T-helper 9 cell (primary cell): ENCODE results near the gene IFI35.
"Not testable (repeated sequence)": the region's sequence is repeated elsewhere in the genome, so short reads cannot be mapped to it uniquely, and the experiment has no call there.

Experiments used
- DNase-seq: peaks from one replicate; pipeline ENCODE4 v3.0.0-alpha.2; 2020

The IFI35 gene

DNA sequence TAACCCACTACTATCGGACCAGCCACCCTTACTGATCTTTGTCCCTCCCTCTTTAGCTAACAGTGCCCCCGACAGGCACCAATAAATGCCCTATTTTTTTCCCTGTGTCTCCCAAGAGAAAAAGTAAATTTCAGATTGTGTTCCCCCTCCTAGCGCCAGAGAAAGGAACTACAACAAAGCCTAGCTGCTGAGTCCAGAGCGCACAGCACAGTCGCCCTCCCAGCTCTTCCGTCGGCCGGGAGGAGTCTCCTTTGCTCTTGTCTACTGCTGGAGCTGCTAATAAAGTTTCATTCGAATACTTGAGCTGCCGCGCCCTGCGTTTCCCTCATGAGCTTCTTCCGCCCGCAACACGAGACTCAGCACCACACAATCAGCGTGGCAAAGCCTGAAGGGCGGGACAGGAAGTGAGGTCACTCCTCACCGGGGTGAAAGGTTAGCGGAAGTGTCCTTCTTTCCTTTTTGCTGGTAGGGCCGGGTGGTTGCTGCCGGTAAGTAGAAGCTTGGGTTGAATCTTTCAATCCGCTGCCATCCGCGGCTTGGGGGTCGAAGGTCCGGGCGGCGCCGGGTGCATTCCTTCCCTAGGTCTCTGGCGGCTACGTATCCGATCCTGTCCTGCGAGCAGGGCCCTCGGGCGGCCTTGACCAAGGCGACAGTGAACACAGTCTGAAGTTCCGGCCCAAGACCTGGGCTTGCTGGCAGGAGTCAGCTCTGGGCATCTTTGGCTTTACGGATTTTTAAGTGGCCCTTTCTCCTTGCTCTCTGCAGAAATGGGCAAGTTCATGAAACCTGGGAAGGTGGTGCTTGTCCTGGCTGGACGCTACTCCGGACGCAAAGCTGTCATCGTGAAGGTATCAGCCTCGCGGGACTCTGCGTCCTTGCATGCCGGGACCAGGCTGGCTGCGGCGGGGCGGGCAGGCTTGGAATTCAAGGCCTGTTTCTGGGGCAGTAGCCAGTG, 8.3 kb upstream of the IFI35 start, which contains the start of gene RPL27:
Gene RPL27, plus strand, starts transcription at position 436 of the 955 bp plus-strand sequence. Its CDS starts 332 bp downstream, at position 768.
- DNase-seq: peak; percentile 95

DNA sequence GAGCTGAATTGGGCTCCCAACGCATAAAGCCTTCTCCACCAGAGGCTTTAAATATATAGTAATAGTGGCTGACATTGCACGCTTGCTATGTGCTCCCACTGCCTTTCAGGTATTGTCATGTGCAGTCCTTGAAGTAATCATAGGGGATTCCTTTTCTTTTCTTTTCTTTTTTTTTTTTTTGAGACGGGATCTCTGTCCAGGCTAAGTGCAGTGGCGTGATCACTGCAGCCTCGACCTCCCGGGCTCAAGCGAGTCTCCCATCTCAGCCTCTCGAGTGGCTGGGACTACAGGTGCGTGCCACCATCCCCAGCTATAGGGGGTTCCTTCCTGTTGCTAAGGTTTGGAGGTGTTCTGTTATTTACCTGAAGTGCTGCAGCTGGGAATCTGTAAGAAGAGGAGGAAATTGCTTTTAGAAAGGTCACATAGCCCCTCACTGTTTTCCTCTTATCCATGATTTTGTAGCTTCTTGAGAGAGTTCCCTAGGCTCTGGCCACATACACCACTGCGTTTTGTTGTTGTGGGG, 7.5 kb upstream of the IFI35 start:
- DNase-seq: no peak

DNA sequence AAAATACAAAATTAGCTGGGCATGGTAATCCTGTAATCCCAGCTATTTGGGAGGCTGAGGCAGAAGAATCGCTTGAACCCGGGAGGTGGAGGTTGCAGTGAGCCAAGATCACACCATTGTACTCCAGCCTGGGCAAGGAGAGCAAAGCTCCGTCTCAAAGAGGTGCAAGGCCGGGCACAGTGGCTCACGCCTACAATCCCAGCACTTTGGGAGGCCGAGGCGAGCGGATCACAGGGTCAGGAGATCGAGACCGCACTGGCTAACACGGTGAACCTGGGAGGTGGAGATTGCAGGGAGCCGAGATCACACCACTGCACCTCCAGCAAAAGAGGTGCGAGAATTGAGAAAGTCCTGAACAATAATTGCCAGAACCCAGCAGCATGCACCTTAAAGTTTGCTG, 5.7 kb upstream of the IFI35 start:
- DNase-seq: not testable (repeated sequence)

DNA sequence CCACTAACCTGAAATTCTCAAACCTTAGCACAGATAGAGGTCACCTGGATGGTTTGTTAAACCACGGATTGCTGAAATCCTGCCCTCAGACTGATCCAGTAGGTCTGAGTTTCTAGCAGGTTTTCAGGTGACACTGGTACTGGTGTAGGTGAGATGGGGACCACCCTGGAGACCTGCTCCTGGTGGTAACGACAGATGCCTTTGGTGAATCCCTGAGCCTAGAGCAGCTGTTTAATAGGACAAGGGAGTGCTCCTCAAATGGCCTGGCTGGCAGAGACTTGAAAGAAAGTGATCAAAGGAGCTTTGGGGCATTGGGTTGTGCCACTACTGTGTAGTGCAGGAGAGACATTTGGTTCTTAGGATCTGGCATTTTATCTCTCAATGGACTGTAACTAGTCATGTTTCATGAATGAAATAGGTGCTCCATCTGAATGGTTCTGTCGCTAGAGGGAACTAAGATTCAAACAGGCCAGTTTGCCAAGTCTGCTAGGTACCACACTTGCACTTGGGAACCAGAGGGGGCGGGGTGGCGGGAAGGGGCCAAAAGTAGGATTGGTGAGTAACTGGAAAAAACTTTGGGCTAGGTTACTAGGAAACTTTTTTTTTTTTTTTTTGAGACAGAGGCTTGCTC, 2.9 kb upstream of the IFI35 start:
- DNase-seq: no peak

DNA sequence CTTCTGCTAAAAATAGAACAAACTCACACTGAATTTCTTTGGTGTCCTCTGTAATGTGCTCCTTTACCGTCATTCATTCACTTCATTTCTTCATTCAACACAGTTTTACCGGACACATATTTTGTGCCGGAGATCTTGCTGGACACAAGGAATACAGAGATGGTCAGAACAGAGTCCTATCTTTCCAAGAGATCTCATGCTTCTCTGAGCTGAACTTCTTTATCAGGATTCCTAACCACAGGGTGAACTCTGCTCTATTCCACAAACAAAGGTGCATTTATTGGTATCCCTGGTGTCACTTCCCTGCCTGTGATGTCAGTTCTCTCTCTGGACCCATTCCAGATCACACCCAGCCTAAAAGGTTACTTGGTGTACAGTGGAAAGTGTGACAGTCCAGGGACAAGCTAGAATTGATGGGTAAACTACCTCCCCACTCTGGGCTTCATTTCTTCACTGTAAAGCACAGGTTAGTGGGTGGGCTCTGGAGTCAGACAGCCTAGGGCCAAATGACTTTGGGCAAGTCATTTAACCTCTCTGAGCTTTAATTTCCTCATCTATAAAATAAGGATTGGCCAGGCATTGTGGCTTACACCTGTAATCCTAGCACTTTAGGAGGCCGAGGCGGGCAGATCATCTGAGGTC, 4.2 kb downstream of the IFI35 start:
- no peak for DNase-seq

DNA sequence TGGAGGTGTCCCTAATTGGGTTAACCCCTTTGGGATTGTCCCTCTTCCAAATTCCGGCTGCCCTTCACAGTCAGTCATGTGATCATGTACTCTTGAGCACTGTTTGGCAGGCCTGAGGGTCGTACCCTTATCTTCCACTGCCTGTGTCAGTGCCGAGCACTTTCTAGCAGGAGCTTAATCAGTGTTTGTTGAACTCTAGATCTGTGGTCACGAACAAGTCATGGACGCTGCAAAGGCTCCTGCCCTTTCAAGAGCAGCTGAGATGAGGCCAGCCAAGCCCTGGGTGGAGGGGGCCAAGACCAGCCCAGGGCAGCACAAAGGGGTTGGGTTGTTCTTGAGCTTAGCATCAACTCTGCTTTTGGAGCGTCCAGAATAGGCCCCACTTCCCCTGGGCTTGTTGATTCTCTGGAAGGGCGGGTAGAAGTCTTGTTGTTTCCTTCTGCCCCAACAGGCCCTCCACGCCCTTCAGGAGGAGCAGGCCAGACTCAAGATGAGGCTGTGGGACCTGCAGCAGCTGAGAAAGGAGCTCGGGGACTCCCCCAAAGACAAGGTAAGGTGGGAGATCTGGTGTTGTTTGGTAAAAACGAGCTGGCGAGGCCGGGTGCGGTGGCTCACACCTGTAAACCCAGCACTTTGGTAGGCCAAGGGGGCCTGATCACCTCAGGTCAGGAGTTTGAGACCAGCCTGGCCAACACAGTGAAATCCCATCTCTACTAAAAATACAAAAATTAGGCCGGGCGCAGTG, 5.3 kb downstream of the IFI35 start:
- DNase-seq: no peak

DNA sequence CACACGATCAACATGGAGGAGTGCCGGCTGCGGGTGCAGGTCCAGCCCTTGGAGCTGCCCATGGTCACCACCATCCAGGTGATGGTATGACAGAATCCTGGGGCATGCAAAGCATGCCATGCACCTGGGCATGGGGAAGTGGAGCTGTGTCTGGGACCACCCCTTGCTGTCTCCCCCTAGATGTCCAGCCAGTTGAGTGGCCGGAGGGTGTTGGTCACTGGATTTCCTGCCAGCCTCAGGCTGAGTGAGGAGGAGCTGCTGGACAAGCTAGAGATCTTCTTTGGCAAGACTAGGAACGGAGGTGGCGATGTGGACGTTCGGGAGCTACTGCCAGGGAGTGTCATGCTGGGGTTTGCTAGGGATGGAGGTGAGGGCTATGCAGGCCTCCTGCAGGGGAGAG, 6.7 kb downstream of the IFI35 start:
- DNase-seq: no peak

DNA sequence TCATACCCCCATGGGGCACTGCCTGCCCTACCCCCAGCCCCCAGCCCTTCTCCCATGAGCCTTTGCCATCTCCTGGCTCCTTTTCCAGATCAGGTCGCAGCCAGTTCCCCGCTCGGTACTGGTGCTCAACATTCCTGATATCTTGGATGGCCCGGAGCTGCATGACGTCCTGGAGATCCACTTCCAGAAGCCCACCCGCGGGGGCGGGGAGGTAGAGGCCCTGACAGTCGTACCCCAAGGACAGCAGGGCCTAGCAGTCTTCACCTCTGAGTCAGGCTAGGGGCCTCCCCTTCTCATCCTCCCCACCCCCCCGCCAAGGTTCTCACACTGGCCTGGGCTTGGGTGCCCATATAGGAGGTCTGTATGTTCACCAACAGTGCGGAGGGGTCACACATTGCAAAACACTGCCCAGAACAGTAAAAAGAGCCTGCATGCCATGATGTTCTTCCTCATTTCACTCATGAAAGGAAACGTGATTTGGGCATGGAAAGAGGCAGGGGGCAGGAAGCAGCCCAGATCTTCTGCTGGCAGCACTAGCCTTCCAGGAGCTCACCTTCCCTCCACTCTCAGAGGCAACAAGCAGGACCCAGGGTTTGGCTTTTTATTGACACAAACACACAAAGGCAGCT, 7.5 kb downstream of the IFI35 start:
- no peak for DNase-seq

DNA sequence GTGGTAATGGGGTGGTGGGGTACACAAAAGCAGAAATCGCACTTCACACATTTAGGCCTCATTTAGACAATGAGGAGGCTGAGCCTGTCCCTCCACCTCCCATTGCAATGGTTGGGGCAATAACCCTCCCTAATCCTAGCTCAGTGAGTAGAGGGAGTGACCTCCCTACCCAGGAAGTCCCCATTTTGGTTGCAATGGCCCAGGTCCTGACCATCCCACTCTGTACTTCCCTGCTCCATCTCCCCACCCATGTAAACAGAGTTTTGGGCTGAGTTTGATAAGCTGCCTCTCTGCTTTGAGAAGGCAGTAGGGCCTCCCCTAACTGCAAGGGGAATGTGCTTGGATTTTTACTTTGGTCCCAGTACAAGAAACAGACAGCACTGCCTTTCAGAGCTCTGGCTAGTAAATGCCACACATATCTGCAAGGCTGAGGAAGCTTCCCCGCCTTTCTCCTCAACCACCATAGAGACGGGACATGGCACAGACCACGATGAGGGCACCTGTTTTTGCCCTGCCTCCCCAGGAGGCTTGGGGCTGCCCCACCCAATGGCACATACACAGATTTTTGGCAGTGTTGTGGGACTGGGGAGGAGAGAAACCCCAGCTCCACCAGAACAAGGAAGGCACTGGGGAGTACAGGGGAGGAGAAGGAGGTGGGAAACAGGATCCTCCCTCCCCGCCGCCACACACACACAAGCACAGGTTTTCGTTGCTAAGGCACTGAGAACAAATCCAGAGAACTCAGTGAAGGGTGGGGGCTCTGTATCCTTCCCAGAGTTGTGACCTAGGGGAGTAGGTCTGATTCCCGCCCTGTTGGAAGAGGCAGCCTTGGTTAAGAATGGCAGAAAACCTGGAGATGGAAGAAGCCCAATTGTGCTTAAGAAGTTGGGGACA, 8.3 kb downstream of the IFI35 start:
- DNase-seq: no peak

DNA sequence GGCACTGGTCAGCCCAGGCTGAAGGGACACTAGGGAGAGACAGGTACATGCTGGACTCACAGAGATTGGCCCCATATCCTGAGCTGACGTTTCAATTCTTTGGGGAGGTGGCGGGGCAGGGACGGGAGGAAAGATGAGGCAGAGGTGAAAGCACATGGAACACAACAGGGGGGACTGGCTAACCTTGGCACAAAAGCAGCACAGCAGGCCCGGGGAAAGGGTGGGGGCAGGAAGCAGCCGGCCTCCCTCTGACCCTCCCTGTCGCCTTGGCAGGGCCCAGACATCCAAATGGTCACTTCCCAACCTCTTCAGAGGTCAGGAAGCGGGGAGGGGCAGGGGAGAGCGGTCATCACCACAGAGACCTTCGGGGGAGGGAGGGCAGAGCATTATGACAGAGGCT, 9.0 kb downstream of the IFI35 start:
- DNase-seq: no peak

DNA sequence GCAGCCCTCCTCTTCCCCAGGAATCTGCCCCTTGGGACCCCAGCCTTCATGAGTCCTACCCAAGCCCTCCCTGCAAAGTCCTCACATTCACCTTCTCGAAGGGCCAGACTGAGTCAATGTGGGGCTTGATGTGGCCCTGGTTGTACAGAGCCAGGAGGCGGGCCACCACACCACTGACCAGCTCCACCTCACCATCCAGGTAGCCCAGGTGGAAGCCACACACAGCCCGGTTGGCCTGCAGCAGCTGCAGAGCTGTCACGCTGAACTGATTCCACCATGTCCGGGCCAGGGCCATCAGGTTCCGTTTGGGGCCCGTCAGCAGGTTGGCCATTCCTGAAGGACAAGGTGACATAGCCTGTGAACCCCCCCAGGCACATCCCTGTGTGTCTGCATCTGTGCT, 9.6 kb downstream of the IFI35 start:
- no peak for DNase-seq

DNA sequence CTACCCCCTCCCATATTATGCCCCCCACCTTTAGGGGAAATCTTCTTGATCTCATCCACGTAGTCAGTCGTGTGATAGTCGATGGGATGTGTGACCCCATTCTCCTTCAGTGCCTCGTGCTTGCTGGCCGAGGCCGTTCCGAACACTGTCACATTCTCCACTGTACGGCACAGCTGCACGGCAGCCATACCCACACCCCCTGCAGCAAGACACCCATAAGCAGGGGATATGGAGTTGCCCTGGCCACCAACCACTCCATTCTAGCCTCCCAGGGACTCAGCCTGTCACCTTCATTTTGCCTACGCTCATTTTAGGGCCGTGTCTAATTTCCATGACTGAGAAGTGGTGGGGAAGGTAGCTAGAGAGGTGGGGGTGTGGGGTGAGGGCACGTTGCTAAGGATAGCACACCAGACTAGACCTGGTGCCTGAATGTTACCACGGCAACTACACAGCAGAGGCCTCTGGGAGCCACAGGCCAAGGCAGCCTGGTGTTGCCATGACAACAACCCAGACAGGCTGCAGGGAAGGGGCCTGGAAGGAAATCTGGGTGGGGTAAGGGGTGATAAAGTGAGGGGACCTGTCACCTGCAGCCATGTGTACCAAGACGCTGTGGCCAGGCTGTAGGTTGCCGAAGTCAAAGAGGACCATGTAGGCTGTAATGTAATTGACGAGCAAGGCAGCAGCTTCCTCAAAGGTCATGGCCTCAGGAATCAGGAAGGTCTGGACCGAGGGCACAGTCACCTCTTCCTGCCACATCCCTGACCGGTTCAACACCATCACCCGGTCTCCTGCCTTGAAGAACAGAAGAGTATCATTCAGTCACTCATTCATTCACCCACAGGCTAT, 11.6 kb downstream of the IFI35 start:
- peak; percentile 31 for DNase-seq

DNA sequence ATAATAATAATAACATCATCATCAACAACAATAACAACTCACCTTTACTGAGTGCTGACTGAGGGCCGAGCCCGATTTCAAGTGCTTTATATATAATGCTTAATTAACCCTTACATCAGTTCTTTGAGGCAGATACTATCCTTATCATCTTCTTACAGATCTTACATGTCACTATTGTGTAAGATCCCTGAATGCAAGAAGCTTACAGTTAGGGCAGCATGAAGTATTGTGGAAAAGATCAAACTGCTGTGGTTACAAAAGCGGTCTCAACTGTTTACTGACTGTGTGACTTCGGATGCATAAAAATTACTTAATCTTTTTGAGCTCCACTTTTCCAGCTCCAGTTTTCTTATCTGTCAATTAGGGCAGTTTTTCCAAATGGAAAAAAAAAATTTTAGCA, 12.3 kb downstream of the IFI35 start:
- DNase-seq: no peak

DNA sequence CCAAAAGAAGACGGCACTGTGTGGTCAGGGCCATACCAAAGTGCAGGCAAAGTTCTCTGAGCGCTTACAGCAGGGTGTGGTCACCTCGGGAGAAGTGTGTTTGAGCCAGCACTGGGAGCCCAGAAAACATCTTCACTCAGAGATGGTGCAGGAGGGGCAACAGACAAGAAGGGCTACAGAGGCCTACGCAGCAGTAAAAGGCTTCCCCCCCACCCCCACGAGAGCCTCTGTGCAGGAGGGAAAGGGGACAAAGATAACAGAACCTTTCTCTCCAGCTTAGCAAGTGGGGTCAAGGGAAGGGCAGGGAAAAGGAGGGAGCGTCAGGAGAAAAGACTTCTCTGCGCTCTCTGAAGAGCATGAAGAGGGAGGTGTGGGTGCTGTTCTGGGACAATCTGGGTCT, 12.8 kb downstream of the IFI35 start:
- DNase-seq: no peak

DNA sequence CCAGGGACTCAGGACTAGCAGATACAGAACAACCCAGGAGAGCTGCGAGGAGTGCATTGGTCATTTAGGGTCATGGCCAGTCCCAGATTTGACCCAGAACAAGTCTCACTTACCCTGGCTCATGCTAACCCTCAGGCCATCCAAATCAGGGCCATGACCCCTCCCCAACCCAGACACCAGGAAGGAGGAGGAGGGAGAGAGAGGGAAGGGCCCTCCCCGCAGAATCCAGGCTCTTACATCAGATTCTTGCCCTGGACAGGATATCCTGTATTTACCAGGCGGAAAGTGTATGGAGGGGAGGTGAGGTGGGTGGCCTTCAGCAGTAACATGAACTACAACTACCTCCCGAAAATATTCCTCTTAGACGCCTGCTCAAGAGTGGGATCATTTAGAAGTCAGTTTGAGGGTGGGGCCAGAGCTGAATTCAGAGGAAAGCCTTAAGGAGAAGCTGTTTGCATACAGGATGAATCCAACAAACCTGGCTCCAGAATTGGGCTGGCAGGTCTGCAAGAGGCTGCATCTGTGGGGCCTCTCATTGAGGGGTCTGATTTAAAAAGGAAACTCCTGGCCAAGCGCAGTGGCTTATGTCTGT, 13.5 kb downstream of the IFI35 start:
- no peak for DNase-seq

DNA sequence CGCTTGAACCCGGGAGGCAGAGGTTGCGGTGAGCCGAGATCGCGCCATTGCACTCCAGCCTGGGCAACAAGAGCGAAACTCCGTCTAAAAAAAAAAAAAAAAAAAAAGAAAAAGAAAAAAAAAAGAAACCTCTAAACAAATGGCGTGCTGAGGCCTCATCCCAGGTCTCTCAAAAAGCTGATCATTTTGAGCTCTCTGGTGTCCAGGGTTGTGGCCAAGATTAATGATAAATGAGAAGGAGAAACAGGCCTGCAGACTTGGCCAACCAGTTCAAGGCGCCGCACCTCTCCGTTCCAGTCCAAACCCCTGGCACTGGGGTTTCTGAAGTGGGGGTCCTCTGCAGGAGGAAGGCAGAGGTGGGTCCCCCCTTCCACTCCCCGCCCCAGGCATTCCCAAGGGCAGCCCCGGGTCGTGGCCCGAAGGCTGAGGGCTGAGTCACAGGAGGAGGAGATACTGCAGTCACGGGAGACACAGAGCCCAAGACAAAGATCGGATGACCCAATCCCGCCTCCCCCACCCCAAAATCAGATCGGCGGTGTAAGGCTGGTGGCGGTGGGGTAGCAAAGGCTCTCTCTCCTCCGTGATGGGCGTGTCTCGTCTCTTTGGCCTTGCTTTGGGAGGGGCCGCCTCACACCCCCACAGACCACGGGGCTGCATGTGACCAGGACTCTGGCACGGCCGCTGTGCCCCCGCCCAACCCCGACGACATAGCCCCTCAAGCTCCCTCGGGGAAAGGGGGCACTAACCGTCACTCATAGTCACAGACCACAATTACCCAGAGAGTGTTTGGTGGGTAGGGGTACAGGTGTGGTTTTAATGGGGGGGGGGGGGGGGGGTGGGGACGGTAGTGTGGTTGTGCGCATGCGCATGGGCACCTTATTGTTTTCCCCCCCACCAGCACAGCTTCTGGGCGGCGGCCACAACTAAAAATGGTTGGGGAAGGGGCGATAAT, 14.5 kb downstream of the IFI35 start:
- peak; percentile 27 for DNase-seq

DNA sequence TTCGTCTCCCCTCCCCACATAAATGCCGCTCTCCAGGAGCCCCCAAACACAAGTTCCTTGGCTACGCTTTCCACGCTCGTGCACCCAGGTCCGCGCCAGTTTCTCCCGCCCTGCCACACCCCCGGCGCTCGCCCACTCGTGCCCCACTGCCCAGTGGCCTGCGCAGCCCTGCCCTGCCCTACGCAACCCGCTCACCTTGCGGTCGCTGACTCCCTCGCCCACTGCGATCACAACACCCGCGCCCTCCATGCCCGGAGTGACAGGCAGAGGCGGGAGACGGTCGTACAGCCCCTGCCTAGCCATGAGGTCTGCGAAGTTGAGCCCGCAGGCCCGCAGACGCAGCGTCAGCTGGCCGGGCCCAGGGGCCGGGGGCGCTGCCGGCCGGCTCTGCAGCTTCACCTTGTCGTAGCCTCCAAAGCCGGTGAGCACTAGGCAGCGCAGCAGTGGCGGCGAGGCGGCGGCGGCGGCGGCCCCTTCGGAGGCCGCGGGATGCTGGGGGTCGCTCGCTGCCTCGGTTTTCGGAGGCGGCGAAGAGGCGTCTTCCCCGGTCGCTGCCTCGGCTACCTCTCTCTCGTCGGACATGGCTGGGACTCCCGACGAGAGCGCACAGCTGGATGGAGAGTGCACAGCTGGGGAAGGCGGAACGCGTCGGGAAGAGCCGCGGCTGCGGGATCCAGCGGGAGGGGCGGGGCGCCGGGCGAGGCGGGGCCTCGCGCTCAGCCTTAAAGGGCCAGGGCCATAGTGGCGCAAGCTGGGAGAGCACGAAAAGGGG, 15.3 kb downstream of the IFI35 start, which contains the start of gene VAT1:
Gene VAT1, minus strand, starts transcription at position 645 of the 772 bp plus-strand sequence. Its CDS starts 63 bp downstream, at position 582.
- peak; percentile 61 for DNase-seq
